ENCODE measurements around the gene CACNA2D3.
"Not testable (repeated sequence)": the region's sequence is repeated elsewhere in the genome, so short reads cannot be mapped to it uniquely, and the experiment has no call there.

The CACNA2D3 gene

GRCh38 chr3:54580453-54580852, 458.1 kb downstream of the CACNA2D3 start:
- DNase-seq, result no peak

GRCh38 chr3:54582424-54582823, 460.1 kb downstream of the CACNA2D3 start:
- DNase-seq, result no peak

GRCh38 chr3:54591157-54591556, 468.8 kb downstream of the CACNA2D3 start:
- no peak for DNase-seq

DNA sequence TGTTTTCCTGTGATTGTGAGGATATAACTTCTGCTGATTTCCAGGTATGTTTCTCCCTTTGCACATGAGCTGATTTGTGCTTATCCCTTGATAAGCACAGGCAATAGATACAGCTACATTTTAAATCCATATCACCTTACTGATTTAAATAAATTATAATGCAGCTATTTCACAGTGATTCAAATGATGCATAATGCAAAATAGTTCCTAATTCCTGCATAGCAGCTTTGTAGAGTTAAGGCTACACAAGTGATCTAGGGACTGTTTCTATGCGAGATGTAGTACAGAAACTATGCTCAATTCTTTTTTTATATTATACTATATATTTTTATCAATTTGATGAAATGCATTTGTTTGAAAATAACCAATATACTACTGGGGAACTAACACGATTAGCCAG, 471.3 kb downstream of the CACNA2D3 start:
- DNase-seq, result no peak

DNA sequence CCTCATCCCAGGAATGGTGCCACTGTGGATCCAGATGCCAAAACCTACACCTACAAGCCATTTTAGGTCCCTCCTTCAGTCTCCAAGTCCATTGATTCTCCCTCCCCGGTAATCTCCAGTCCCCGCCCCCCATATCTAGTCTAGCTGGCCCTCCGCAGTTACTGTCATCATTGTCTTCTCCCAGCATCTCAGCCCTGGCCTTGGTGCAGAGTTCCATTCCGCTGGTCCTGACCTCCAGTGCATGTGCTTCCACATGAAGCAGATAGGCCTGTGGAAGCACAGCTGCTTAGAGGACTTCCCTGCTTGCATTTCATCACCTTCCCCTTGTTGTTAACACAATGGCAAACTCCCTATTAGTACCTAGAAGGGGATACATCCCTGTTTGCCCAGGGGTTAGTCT, 473.7 kb downstream of the CACNA2D3 start:
- DNase-seq, result no peak

GRCh38 chr3:54599716-54600115, 477.4 kb downstream of the CACNA2D3 start:
- DNase-seq, result no peak

GRCh38 chr3:54600441-54601204, 478.3 kb downstream of the CACNA2D3 start:
- no peak for DNase-seq

DNA sequence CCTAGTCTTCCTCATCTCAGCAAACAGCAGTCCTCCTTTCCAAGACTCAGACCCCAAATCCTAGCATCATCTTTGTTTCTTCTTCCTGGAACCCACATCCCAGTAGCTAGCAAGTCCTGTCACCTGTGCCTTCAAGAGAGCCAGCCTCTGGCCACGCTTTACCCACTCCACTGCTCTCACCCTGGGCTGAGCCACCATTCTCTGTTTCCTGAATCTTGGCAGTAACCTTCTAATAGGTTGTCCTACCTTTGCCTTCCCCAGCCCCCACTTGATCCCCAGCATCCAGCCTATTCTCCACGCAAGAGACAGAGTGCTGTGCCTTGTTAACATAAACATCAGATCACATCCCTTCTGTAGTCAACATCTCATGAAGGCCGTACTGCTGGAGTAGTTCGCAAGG, 482.1 kb downstream of the CACNA2D3 start:
- no peak for DNase-seq

DNA sequence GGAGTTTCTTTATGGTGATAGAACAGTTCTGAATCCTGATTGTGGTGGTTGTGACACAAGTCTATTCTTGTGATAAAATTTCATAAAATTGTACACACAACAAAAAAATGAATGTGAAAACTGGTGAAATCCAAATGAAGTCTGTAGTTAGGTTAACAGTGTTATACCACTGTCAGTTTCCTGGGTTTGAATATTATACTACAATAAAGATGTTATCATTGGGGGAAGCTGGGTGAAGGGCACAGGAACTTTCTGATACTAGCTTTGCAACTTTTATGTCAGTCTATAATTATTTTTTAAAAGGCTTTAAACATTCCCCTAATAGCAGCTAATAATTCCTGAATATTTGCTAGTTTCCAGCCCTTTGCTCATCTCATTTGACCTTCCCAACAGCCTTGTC, 485.7 kb downstream of the CACNA2D3 start:
- no peak for DNase-seq

DNA sequence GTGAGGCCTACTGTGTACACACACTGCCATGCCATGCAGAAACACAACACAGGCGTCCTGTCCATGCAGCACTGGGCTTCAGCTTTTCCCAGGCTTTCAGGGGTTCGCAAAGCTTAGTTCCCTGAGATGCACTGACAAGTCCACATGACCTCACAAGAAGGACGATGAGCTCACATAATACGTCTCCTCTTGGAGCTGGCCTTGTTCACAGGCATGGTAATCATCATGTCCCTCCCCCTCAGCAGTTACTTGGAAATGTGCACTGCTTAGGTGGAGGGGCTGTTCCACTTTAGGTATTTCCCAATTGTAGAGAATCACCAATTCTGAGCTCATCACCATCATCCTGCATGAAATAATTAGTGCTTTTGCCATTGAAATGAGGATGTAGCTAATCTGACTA, 496.7 kb downstream of the CACNA2D3 start:
- DNase-seq, result no peak

DNA sequence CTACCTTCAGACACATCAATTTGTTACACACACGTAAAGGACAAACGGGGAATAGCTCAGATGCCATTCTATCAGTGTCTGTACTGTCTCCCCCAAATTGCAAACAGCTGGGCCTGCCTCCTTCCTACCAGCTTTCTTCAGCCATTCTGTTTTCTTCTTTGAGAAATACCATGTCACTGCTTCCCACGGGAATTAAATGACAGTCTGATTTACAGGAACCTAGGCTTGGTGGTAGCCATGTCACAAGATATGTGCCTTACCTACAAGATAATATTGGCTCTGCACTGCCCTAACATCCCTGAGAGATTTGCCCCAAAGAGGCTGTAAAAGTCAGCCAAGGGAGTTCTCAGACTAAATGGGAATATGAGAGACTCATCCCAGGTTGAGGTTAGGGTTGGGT, 497.2 kb downstream of the CACNA2D3 start:
- DNase-seq, result no peak

DNA sequence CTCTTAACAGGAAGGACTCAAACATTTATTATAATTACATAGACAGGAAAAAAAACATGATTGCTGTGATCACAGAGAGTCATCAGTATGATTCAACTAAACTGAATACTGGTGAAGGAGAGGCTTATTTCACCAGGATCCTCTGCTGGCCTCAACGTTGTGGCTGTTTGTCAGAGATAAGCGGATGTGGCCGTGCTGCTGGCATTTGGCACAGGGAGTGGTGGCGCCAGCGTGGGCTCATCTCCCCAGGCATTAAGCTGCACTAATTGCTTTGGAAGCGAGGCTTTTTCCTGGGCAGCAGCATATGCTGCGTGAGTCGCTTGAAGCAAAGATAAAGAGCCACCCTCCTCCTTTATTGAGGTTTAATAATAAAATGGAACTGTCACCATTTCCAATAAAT, 498.8 kb downstream of the CACNA2D3 start:
- DNase-seq, result no peak

GRCh38 chr3:54622678-54623077, 500.3 kb downstream of the CACNA2D3 start:
- no peak for DNase-seq

DNA sequence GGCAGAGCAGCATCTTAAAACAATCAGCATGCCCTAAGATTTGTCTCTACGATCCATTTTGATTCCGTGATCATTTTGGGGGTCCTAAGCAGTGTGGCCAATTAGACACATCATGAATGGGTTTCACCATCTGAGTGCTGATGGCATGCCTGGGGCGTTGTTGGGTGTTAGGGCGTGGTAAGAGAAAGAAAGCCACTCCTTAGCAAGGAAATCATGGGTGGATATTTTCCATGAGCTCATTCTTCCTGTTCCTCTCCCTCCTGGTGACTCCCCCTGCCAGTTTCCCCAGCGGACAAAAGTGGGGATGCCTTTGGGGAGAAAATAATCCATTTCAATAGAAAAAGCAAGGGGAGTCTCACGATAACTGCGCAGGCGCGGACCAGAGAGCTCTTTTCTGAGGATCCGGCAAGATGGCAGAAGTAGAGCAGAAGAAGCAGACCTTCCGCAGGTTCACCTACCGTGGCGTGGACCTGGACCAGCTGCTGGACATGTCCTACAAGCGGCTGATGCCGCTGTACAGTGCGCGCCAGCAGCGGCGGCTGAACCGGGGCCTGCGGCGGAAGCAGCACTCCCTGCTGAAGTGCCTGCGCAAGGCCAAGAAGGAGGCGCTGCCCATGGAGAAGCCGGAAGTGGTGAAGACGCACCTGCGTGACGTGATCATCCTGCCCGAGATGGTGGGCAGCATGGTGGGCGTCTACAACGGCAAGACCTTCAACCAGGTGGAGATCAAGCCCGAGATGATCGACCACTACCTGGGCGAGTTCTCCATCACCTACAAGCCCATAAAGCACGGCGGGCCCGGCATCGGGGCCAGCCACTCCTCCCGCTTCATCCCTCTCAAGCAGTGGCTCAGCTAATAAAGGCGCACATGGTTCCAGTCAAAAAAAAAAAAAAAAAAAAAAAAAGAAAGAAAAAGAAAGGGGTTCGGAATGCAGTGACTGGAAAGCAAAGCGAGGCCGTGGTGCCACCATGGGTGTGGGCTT, 503.7 kb downstream of the CACNA2D3 start:
- no peak for DNase-seq

DNA sequence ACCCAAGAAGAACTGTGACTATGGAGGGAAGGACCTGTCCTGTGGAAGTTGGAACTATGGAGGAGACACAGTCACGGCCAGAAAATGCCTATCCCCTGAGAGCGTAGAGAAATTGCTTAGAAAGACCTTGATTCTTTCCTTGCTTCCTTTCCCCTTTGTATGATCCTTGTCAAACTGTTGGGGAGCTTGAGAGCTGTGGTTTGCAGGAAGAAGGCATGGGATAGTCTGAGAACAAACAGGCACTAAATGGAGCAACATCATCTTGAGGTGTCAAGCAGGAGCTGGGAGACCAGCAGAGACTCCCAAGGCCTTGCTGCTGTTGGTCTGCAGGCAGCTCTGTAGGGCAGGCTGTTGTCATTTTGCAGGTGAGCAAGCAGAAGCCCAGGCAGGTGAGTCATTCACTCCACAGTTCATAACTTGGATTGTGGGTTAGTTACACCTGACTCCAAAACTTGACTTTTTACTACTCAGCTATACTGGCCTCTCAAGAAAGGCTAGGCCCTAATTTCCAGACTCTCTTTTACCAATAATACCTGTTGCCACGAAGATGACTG, 506.6 kb downstream of the CACNA2D3 start:
- no peak for DNase-seq

DNA sequence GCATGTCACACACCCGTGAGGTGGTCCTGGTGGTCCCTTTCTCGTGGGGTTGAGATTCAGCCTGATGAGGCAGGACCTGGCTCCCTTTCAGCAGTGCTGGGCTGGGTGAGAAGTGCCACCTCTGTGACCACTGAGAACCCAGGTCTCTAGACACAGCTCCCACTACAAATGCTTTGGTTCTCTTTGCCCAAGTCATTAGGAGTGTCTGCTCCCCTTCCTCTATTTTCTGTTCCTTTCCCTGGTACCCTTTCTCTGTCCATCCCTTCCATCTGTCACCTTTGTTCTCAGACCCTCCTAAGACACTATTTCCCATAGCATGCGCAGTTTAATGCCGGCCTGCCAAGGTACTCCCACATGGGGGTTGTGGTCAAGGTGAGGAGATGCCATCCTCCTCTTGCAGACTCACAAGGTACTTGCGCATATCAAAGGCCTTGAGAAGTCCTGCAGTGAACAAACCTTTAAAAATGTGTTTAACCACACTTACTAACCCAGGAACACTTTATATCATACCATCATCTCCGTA, 507.8 kb downstream of the CACNA2D3 start:
- DNase-seq, result no peak

- DNase-seq, result not testable (repeated sequence)
These were observed 508.6 kb downstream of the CACNA2D3 start for GRCh38 chr3:54631001-54631400.

- no peak for DNase-seq
These were observed 509.4 kb downstream of the CACNA2D3 start for GRCh38 chr3:54631516-54632325.

DNA sequence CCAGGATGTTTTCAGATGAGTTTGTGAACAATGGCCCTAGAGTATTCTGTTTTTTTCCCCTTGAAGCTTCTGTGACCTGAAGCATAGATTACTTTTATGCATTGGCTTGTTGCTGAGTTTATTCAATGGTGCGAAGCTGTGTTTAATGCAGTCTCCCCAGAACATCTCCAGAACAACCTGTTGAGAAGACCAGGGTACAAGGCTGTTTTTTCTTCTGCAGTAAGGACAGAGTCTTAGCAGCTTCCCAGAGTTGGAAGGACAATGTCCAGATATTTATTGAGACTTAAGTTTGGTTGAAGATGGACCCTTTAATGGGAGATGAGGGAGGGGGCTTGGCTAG, 509.9 kb downstream of the CACNA2D3 start:
- no peak for DNase-seq

- no peak for DNase-seq
These were observed 510.5 kb downstream of the CACNA2D3 start for GRCh38 chr3:54632834-54633233.

DNA sequence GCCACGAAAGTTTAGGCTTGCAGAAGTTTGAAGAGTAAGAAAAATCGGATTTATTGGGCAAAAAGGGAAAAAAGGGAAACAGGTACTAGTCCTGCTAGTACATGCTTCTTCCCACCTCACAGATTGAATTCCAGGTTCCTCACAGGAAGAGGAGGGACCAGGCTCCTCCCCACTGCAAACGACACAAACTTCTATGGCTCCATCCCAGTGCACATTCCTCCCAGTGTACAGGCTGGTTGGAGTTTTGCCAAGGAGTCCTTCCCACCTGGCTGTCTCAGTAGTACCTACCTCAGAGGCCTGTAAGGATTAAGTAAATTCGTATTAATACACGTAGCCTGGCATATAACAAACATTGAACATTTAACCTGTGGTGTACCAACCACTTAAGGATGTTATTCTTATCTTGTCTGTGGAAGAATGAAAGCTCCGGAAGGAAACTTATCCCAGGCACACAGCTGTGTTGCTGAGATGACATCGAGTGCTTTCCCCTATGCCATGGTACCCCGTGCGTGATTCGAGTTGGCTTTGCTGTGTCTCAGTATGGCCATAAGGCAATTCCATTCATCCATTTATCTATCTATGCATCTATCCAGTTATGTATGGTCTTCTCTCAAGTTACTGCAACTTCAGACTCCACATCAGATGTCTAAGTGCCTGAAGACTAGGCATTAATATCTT, 511.2 kb downstream of the CACNA2D3 start:
- DNase-seq, result no peak

GRCh38 chr3:54634122-54634469, 511.7 kb downstream of the CACNA2D3 start:
- no peak for DNase-seq

Measured in central memory CD4-positive, alpha-beta T cell (primary cell).